K562 (cell line): Measurements from ENCODE around the gene OPA3. TPM values are rescaled to one million over a fixed set of nuclear protein-coding genes. Genes with fewer than 3 reads are reported as not detected.

Source experiments
- HINFP ChIP-seq: fragments of 450-650 bp; conservative IDR thresholded peaks from 2 replicates; pipeline ENCODE4 v1.6.1; 2016; ENCODE audit warnings: missing genetic modification characterization, low read depth, mild to moderate bottlenecking, control low read depth, missing compliant biosample characterization
- MEIS2 ChIP-seq: fragments of 450-650 bp; IDR thresholded peaks from 2 replicates; pipeline ENCODE4 v1.6.1; 2014; ENCODE audit warnings: mild to moderate bottlenecking; ENCODE audit not compliant: partially characterized antibody
- NFRKB ChIP-seq: fragments of 450-650 bp; IDR thresholded peaks from 2 replicates; pipeline ENCODE4 v1.6.1; 2016; ENCODE audit warnings: low read depth
- PKNOX1 ChIP-seq: fragments of 450-650 bp; IDR thresholded peaks from 2 replicates; pipeline ENCODE4 v1.6.1; 2016
- RCOR1 ChIP-seq, 2 experiments: IDR thresholded peaks; 2 replicates each; pipeline ENCODE4 v1.6.1; 2012; ENCODE audit warnings: low read depth in 2 of 2, low read length in 2 of 2, borderline replicate concordance in 1 of 2, improper control_type of control experiment in 1 of 2
- ZFX ChIP-seq: sonication (generic); formaldehyde crosslinking; IDR thresholded peaks from 2 replicates; pipeline ENCODE4 v1.8.0; 2022; ENCODE audit warnings: mild to moderate bottlenecking, missing genetic modification reagents, moderate library complexity
- polyA plus RNA-seq, 8 experiments: library from polyadenylated mRNA; depleted of rRNA in 4 of 8; stranded (reverse) in 5 of 8; unstranded in 3 of 8; fragments of >200 nt; fragmentation: Nextera tagmentation in 2 of 8; fragmentation: Illumina TruSeq in 1 of 8; extraction: Ambion mirVana in 2 of 8; extraction: Trizol in 1 of 8; gene quantifications; 2 replicates each; pipeline versions ENCODE4 v1.2.1 to v1.2.3, GENCODE V29; 2011 to 2014; ENCODE audit warnings: inconsistent platforms in 1 of 8, missing spikeins in 1 of 8
- total RNA-seq, 7 experiments: library from RNA; depleted of rRNA in 6 of 7; stranded (reverse); fragments of >200 nt in 6 of 7; fragmentation: Illumina TruSeq in 2 of 7; extraction: Trizol in 2 of 7; gene quantifications; 2 replicates each; pipeline versions ENCODE4 v1.2.1 to v1.2.3, GENCODE V29; 2011 to 2021; ENCODE audit warnings: low replicate concordance in 1 of 7

The OPA3 gene
- total and polyA plus RNA-seq, 9 of the 15 experiments (the other 6 are each of a cell fraction or from before 2014, with no cell fraction given) = 1.4 to 18.8 (median 9.0) TPM

GRCh38 chr19:45577111-45577905 is 7.3 kb downstream of the OPA3 start (continued):
- TF ChIP-seq PKNOX1 (peak; percentile 43; the same call in 1 of the 2 replicates), MEIS2 (peak; percentile 44), NFRKB (0 out of 2 replicates have a peak, but pooled peaks have one; percentile 9), RCOR1 (IDR thresholded peaks at IDR 0.05; ENCODE audit: borderline replicate concordance in 1 of 2, low read depth in 2 of 2, low read length in 2 of 2) (0 out of 4 replicates have a peak, but pooled peaks of 1 of the 2 experiments have one; percentile 12), ZFX (0 out of 2 replicates have a peak, but pooled peaks have one; percentile 24), HINFP (tag) (peak; percentile 87)
